ENCODE data around the gene DAAM2. TPM values are rescaled to one million over a fixed set of nuclear protein-coding genes. Genes with fewer than 3 reads are reported as not detected.

Gene DAAM2
- polyA plus RNA-seq, 1 of the 3 experiments (the other 2 are of a cell fraction): 0.20 TPM

- 48% methylated on average over 9 of the region's 12 CpGs for WGBS (ENCODE audit: low lambda C conversion rate)
- no peak for DNase-seq
- H3K4me3 ChIP-seq (ENCODE audit: low read depth in 2 of 2, low read length in 1 of 2): no peak overlapping the region
- H3K4me1 ChIP-seq (ENCODE audit: control insufficient read depth in 1 of 2, insufficient read depth in 2 of 2, low read depth in 1 of 2, low read length in 1 of 2): no peaks in the 10 kb centered on the region
- ChIA-PET POLR2A (no interaction called here), CTCF (no interaction called here)
- TF ChIP-seq MXI1 (IDR thresholded peaks at IDR 0.05; ENCODE audit: low read depth, low read length) (no peak), GABPA (IDR thresholded peaks at IDR 0.05; ENCODE audit: low read depth) (no peak), EZH2phosphoT487 (IDR thresholded peaks at IDR 0.05; ENCODE audit: borderline replicate concordance, low read depth) (no peak), USF1 (IDR thresholded peaks at IDR 0.05; ENCODE audit: borderline replicate concordance, low read depth) (no peak), PBX3 (IDR thresholded peaks at IDR 0.05) (no peak), GATA2 (CRISPR knock-in tag; IDR thresholded peaks at IDR 0.05) (no peak), NRF1 (IDR thresholded peaks at IDR 0.05; ENCODE audit: low read depth, low read length) (no peak), MEF2A (IDR thresholded peaks at IDR 0.05; ENCODE audit: borderline replicate concordance, low read depth) (no peak), RXRA (IDR thresholded peaks at IDR 0.05; ENCODE audit: borderline replicate concordance, low read depth) (no peak), SMC3 (IDR thresholded peaks at IDR 0.05; ENCODE audit: low read depth, low read length) (no peak)
- H2AFZ ChIP-seq (ENCODE audit: low read depth): no peak overlapping the region
- H3K27me3 ChIP-seq (ENCODE audit: insufficient read depth): no peaks in the 10 kb centered on the region
- H3K9ac ChIP-seq: no peak overlapping the region
- no peaks in the 10 kb centered on the region for H3K79me2 ChIP-seq (ENCODE audit: insufficient read depth)
- no peaks in the 10 kb centered on the region for H3K9me2 ChIP-seq
- H3K36me3 ChIP-seq (replicated peaks in 1 of 2; ENCODE audit: control insufficient read depth in 1 of 2, insufficient read depth in 2 of 2, low read length in 1 of 2): no peaks in the 10 kb centered on the region
- H4K20me1 ChIP-seq (ENCODE audit: insufficient read depth): no peaks in the 10 kb centered on the region
- H3F3A ChIP-seq (replicated peaks; ENCODE audit: insufficient read depth): no peaks in the 10 kb centered on the region
- H3K4me2 ChIP-seq: no peak overlapping the region
- no peak overlapping the region for H3K27ac ChIP-seq (ENCODE audit: low read depth in 2 of 2, low read length in 1 of 2)
- H3K9me3 ChIP-seq: no peaks in the 10 kb centered on the region
These were observed 39.1 kb upstream of the DAAM2 start for GRCh38 chr6:39752835-39753724.

DNA sequence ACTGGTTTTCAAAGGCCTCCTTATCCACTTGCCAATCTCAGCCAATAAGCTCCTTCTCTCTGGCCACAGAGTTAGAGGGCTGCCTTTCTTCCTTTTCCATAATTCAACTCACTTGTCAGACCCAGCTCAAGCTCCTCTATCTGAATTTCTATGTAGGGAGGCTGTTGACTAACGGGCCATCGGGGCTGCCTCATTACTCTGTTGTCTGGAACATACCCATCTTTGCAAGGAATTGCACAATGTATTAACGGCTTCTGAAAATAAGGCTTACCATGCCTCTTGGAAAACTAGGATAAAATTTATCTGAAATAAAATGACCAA is 38.5 kb upstream of the DAAM2 start:
- no peak overlapping the region for H3K27ac ChIP-seq (ENCODE audit: low read depth in 2 of 2, low read length in 1 of 2)
- 28% methylated on average over 3 of the region's 3 CpGs for whole genome bisulfite sequencing (ENCODE audit: low lambda C conversion rate)
- no peak overlapping the region for H3K4me3 ChIP-seq (ENCODE audit: low read depth in 2 of 2, low read length in 1 of 2)
- H3F3A ChIP-seq (replicated peaks; ENCODE audit: insufficient read depth): no peaks in the 10 kb centered on the region
- DNase-seq: no peak
- no peak overlapping the region for H3K9ac ChIP-seq
- ChIA-PET CTCF (interaction anchor here (0.8 kb wide), 1 partner anchor 391 kb away, joined by 3 read pairs; no protein-coding TSS in a partner anchor), POLR2A (no interaction called here)
- no peaks in the 10 kb centered on the region for H3K9me3 ChIP-seq
- no peaks in the 10 kb centered on the region for H3K36me3 ChIP-seq (replicated peaks in 1 of 2; ENCODE audit: control insufficient read depth in 1 of 2, insufficient read depth in 2 of 2, low read length in 1 of 2)
- no peaks in the 10 kb centered on the region for H3K4me1 ChIP-seq (ENCODE audit: control insufficient read depth in 1 of 2, insufficient read depth in 2 of 2, low read depth in 1 of 2, low read length in 1 of 2)
- no peaks in the 10 kb centered on the region for H4K20me1 ChIP-seq (ENCODE audit: insufficient read depth)
- no peaks in the 10 kb centered on the region for H3K27me3 ChIP-seq (ENCODE audit: insufficient read depth)
- H3K79me2 ChIP-seq (ENCODE audit: insufficient read depth): no peaks in the 10 kb centered on the region
- no peaks in the 10 kb centered on the region for H3K9me2 ChIP-seq
- H3K4me2 ChIP-seq: no peak overlapping the region
- H2AFZ ChIP-seq (ENCODE audit: low read depth): no peak overlapping the region
- TF ChIP-seq FOSL2 (IDR thresholded peaks at IDR 0.05; ENCODE audit: borderline replicate concordance, low read depth) (no peak), CHD2 (IDR thresholded peaks at IDR 0.05; ENCODE audit: low read length, partially characterized antibody) (no peak), MAX (IDR thresholded peaks at IDR 0.05; ENCODE audit: low read depth) (no peak), GATA2 (CRISPR knock-in tag; IDR thresholded peaks at IDR 0.05) (no peak), TAF1 (IDR thresholded peaks at IDR 0.05; ENCODE audit: borderline replicate concordance, low read depth, low read length) (no peak), TCF12 (IDR thresholded peaks at IDR 0.05) (no peak), USF1 (IDR thresholded peaks at IDR 0.05; ENCODE audit: borderline replicate concordance, low read depth) (no peak), MXI1 (IDR thresholded peaks at IDR 0.05; ENCODE audit: low read depth, low read length) (no peak), PBX3 (IDR thresholded peaks at IDR 0.05) (no peak), RCOR1 (IDR thresholded peaks at IDR 0.05; ENCODE audit: low read length) (no peak), FOXJ3 (CRISPR knock-in tag; IDR thresholded peaks at IDR 0.05) (no peak)
- TF ChIP-seq, protein P1, sequence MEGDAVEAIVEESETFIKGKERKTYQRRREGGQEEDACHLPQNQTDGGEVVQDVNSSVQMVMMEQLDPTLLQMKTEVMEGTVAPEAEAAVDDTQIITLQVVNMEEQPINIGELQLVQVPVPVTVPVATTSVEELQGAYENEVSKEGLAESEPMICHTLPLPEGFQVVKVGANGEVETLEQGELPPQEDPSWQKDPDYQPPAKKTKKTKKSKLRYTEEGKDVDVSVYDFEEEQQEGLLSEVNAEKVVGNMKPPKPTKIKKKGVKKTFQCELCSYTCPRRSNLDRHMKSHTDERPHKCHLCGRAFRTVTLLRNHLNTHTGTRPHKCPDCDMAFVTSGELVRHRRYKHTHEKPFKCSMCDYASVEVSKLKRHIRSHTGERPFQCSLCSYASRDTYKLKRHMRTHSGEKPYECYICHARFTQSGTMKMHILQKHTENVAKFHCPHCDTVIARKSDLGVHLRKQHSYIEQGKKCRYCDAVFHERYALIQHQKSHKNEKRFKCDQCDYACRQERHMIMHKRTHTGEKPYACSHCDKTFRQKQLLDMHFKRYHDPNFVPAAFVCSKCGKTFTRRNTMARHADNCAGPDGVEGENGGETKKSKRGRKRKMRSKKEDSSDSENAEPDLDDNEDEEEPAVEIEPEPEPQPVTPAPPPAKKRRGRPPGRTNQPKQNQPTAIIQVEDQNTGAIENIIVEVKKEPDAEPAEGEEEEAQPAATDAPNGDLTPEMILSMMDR (IDR thresholded peaks at IDR 0.05): no peak
- TF ChIP-seq, protein P2, sequence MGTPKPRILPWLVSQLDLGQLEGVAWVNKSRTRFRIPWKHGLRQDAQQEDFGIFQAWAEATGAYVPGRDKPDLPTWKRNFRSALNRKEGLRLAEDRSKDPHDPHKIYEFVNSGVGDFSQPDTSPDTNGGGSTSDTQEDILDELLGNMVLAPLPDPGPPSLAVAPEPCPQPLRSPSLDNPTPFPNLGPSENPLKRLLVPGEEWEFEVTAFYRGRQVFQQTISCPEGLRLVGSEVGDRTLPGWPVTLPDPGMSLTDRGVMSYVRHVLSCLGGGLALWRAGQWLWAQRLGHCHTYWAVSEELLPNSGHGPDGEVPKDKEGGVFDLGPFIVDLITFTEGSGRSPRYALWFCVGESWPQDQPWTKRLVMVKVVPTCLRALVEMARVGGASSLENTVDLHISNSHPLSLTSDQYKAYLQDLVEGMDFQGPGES (IDR thresholded peaks at IDR 0.05; ENCODE audit: low read depth, low read length): no peak
